GM23338 (cell line): ENCODE data around the gene EPHB2.

Source experiments
- CREB1 ChIP-seq: fragments of 250-450 bp; sonication (Bioruptor Pico); IDR thresholded peaks from 2 replicates; pipeline ENCODE4 v1.5.0; 2020; ENCODE audit warnings: low read depth, mild to moderate bottlenecking, moderate library complexity
- EZH2 ChIP-seq: fragments of 200-600 bp; sonication (generic); IDR thresholded peaks from one replicate; pipeline ENCODE4 v1.8.0; 2017; ENCODE audit warnings: antibody characterized with exemption, mild to moderate bottlenecking, low read depth; ENCODE audit not compliant: unreplicated experiment
- EZH2phosphoT487 ChIP-seq: fragments of 200-600 bp; sonication (generic); IDR thresholded peaks from one replicate; pipeline ENCODE4 v1.8.1; 2018; ENCODE audit warnings: antibody characterized with exemption; ENCODE audit not compliant: unreplicated experiment
- JUNB ChIP-seq: IDR thresholded peaks from one replicate; pipeline ENCODE4 v1.6.1; 2016; ENCODE audit warnings: antibody characterized with exemption; ENCODE audit not compliant: unreplicated experiment
- POLR2AphosphoS5 ChIP-seq: IDR thresholded peaks from 2 replicates; pipeline ENCODE4 v1.6.1; 2016; ENCODE audit warnings: antibody characterized with exemption, low read depth
- STAT1 ChIP-seq: IDR thresholded peaks from one replicate; pipeline ENCODE4 v1.6.1; 2016; ENCODE audit warnings: antibody characterized with exemption; ENCODE audit not compliant: unreplicated experiment
- ZNF114 ChIP-seq: fragments of 250-450 bp; sonication (Bioruptor Pico); IDR thresholded peaks from 2 replicates; pipeline ENCODE4 v1.5.0; 2020; ENCODE audit warnings: mild to moderate bottlenecking, moderate library complexity
- TF ChIP-seq, protein P1 (sequence below), 2 experiments: fragments of 200-600 bp in 1 of 2; sonication (generic) in 1 of 2; conservative IDR thresholded peaks; 2 replicates each; pipeline versions ENCODE4 v1.5.1 to v1.6.1; 2016 to 2017; ENCODE audit warnings: antibody characterized with exemption in 2 of 2, low read depth in 2 of 2, mild to moderate bottlenecking in 2 of 2, moderate library complexity in 1 of 2
- TF ChIP-seq, protein P2 (sequence below): IDR thresholded peaks from 2 replicates; pipeline ENCODE4 v1.6.1; 2016; ENCODE audit warnings: antibody characterized with exemption
- TF ChIP-seq, protein P3 (sequence below): IDR thresholded peaks from one replicate; pipeline ENCODE4 v1.6.1; 2018; ENCODE audit warnings: antibody characterized with exemption; ENCODE audit not compliant: unreplicated experiment

DNA sequence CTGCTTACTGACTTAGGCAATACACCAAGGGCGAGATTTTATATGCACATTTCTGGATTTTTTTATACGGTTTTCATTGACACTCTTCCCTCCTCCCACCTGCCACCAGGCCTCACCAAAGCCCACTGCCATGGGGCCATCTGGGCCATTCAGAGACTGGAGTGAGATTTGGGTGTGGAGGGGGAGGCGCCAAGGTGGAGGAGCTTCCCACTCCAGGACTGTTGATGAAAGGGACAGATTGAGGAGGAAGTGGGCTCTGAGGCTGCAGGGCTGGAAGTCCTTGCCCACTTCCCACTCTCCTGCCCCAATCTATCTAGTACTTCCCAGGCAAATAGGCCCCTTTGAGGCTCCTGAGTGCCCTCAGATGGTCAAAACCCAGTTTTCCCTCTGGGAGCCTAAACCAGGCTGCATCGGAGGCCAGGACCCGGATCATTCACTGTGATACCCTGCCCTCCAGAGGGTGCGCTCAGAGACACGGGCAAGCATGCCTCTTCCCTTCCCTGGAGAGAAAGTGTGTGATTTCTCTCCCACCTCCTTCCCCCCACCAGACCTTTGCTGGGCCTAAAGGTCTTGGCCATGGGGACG lies 204.1 kb downstream of the EPHB2 start:
- TF ChIP-seq, protein P1, sequence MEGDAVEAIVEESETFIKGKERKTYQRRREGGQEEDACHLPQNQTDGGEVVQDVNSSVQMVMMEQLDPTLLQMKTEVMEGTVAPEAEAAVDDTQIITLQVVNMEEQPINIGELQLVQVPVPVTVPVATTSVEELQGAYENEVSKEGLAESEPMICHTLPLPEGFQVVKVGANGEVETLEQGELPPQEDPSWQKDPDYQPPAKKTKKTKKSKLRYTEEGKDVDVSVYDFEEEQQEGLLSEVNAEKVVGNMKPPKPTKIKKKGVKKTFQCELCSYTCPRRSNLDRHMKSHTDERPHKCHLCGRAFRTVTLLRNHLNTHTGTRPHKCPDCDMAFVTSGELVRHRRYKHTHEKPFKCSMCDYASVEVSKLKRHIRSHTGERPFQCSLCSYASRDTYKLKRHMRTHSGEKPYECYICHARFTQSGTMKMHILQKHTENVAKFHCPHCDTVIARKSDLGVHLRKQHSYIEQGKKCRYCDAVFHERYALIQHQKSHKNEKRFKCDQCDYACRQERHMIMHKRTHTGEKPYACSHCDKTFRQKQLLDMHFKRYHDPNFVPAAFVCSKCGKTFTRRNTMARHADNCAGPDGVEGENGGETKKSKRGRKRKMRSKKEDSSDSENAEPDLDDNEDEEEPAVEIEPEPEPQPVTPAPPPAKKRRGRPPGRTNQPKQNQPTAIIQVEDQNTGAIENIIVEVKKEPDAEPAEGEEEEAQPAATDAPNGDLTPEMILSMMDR (conservative IDR thresholded peaks at IDR 0.05; ENCODE audit: low read depth in 2 of 2), result peak; percentile 11 to 60; a peak in 2 of 4 replicates
- TF ChIP-seq EZH2 (no peak), POLR2AphosphoS5 (no peak), JUNB (no peak), EZH2phosphoT487 (no peak), ZNF114 (CRISPR knock-in tag) (no peak), STAT1 (no peak), CREB1 (CRISPR knock-in tag) (no peak)
- TF ChIP-seq, protein P2, sequence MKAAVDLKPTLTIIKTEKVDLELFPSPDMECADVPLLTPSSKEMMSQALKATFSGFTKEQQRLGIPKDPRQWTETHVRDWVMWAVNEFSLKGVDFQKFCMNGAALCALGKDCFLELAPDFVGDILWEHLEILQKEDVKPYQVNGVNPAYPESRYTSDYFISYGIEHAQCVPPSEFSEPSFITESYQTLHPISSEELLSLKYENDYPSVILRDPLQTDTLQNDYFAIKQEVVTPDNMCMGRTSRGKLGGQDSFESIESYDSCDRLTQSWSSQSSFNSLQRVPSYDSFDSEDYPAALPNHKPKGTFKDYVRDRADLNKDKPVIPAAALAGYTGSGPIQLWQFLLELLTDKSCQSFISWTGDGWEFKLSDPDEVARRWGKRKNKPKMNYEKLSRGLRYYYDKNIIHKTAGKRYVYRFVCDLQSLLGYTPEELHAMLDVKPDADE, result no peak
- TF ChIP-seq, protein P3, sequence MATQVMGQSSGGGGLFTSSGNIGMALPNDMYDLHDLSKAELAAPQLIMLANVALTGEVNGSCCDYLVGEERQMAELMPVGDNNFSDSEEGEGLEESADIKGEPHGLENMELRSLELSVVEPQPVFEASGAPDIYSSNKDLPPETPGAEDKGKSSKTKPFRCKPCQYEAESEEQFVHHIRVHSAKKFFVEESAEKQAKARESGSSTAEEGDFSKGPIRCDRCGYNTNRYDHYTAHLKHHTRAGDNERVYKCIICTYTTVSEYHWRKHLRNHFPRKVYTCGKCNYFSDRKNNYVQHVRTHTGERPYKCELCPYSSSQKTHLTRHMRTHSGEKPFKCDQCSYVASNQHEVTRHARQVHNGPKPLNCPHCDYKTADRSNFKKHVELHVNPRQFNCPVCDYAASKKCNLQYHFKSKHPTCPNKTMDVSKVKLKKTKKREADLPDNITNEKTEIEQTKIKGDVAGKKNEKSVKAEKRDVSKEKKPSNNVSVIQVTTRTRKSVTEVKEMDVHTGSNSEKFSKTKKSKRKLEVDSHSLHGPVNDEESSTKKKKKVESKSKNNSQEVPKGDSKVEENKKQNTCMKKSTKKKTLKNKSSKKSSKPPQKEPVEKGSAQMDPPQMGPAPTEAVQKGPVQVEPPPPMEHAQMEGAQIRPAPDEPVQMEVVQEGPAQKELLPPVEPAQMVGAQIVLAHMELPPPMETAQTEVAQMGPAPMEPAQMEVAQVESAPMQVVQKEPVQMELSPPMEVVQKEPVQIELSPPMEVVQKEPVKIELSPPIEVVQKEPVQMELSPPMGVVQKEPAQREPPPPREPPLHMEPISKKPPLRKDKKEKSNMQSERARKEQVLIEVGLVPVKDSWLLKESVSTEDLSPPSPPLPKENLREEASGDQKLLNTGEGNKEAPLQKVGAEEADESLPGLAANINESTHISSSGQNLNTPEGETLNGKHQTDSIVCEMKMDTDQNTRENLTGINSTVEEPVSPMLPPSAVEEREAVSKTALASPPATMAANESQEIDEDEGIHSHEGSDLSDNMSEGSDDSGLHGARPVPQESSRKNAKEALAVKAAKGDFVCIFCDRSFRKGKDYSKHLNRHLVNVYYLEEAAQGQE, result no peak
